Jurkat, Clone E6-1 (cell line): ENCODE data around the gene TTC4.

Experiments
- DNase-seq: peaks from one replicate; pipeline ENCODE4 v3.0.0-alpha.2; 2011; ENCODE audit warnings: low read depth, low spot score
- H3K4me3 ChIP-seq: 2 replicates; pipeline ENCODE4 v1.5.1; 2011; ENCODE audit warnings: mild to moderate bottlenecking, low read length, control low read depth, moderate library complexity

Gene TTC4

GRCh38 chr1:54699936-54700525 lies 15.6 kb upstream of the TTC4 start:
- DNase-seq = no peak

GRCh38 chr1:54701066-54701465 lies 14.6 kb upstream of the TTC4 start:
- no peak overlapping the region for H3K4me3 ChIP-seq
- no peak for DNase-seq

More at GRCh38 chr1:54699936-54700525, 15.6 kb upstream of the TTC4 start:
- no peak overlapping the region for H3K4me3 ChIP-seq

GRCh38 chr1:54701996-54702395 lies 13.7 kb upstream of the TTC4 start:
- no peak for DNase-seq

GRCh38 chr1:54703471-54703870 lies 12.2 kb upstream of the TTC4 start:
- no peak for DNase-seq
- no peak overlapping the region for H3K4me3 ChIP-seq

More at GRCh38 chr1:54701996-54702395, 13.7 kb upstream of the TTC4 start:
- H3K4me3 ChIP-seq = no peak overlapping the region

GRCh38 chr1:54705153-54705552 lies 10.5 kb upstream of the TTC4 start:
- H3K4me3 ChIP-seq = no peak overlapping the region
- DNase-seq = no peak

- no peak for DNase-seq
- H3K4me3 ChIP-seq = no peak overlapping the region
Measured at GRCh38 chr1:54706419-54706818, 9.2 kb upstream of the TTC4 start.

- H3K4me3 ChIP-seq = no peak overlapping the region
- DNase-seq = no peak
Measured at GRCh38 chr1:54708385-54708784, 7.3 kb upstream of the TTC4 start.

GRCh38 chr1:54709547-54710292 lies 5.9 kb upstream of the TTC4 start:
- no peak for DNase-seq
- H3K4me3 ChIP-seq = no peak overlapping the region

- DNase-seq = no peak
- H3K4me3 ChIP-seq = no peak overlapping the region
Measured at GRCh38 chr1:54710434-54710833, 5.2 kb upstream of the TTC4 start.

- no peak for DNase-seq
- no peak overlapping the region for H3K4me3 ChIP-seq
Measured at GRCh38 chr1:54710841-54711240, 4.8 kb upstream of the TTC4 start.

GRCh38 chr1:54711536-54711935 lies 4.1 kb upstream of the TTC4 start:
- no peak for DNase-seq
- no peak overlapping the region for H3K4me3 ChIP-seq

GRCh38 chr1:54714881-54715492 lies 674 bp upstream of the TTC4 start:
- no peak for DNase-seq
- H3K4me3 ChIP-seq = peak overlapping the region; percentile 62

- no peak for DNase-seq
Measured at GRCh38 chr1:54716299-54717047, 812 bp downstream of the TTC4 start.

GRCh38 chr1:54721719-54722118 lies 6.1 kb downstream of the TTC4 start:
- H3K4me3 ChIP-seq = no peak overlapping the region
- no peak for DNase-seq

More at GRCh38 chr1:54716299-54717047, 812 bp downstream of the TTC4 start:
- peak overlapping the region; percentile 62 for H3K4me3 ChIP-seq

- peak; percentile 14 for DNase-seq
- H3K4me3 ChIP-seq = no peak overlapping the region
Measured at GRCh38 chr1:54723985-54724384, 8.3 kb downstream of the TTC4 start.

- no peak for DNase-seq
- H3K4me3 ChIP-seq = no peak overlapping the region
Measured at GRCh38 chr1:54724771-54725170, 9.1 kb downstream of the TTC4 start.

- no peak overlapping the region for H3K4me3 ChIP-seq
- DNase-seq = no peak
Measured at GRCh38 chr1:54728027-54728426, 12.4 kb downstream of the TTC4 start.

GRCh38 chr1:54736685-54737084 lies 21.0 kb downstream of the TTC4 start:
- no peak overlapping the region for H3K4me3 ChIP-seq
- no peak for DNase-seq

- no peak overlapping the region for H3K4me3 ChIP-seq
- no peak for DNase-seq
Measured at GRCh38 chr1:54738244-54738643, 22.6 kb downstream of the TTC4 start.

- no peak for DNase-seq
- H3K4me3 ChIP-seq = no peak overlapping the region
Measured at GRCh38 chr1:54741531-54741930, 25.9 kb downstream of the TTC4 start.
